Peyer's patch (tissue), 4 donors: ENCODE data around the gene SLC23A3.

Experiments used
- CTCF ChIP-seq, 6 experiments: fragments of 450-650 bp in 4 of 6; fragments of 200-600 bp in 2 of 6; sonication (generic) in 1 of 6; IDR thresholded peaks; one replicate each; pipeline ENCODE4 v1.5.1; 2017 to 2019; ENCODE audit warnings: antibody characterized with exemption in 6 of 6, mild to moderate bottlenecking in 3 of 6, moderate library complexity in 1 of 6
- POLR2A ChIP-seq, 2 donors: fragments of 450-650 bp; IDR thresholded peaks; one replicate each; pipeline ENCODE4 v1.5.1; 2017; ENCODE audit warnings: antibody characterized with exemption in 2 of 2, mild to moderate bottlenecking in 2 of 2, moderate library complexity in 2 of 2

GRCh38 chr2:219207884-219208740 is 38.3 kb upstream of the SLC23A3 start:
- TF ChIP-seq CTCF (IDR thresholded peaks at IDR 0.05) = no peak
- no peak for TF ChIP-seq POLR2A (IDR thresholded peaks at IDR 0.05)
